Non-pigmented ciliary epithelial cell (primary cell): Measurements from ENCODE around the gene NUP54.

Experiments used
- DNase-seq: peaks from one replicate; pipeline ENCODE4 v3.0.0-alpha.2; 2010; ENCODE audit warnings: low read depth

Gene NUP54

GRCh38 chr4:76148142-76148865 is at the start of gene NUP54:
Gene NUP54, minus strand, starts transcription at chr4:76148397. Its CDS starts 23 bp downstream, at chr4:76148374.
- DNase-seq, result peak; percentile 82

- DNase-seq, result no peak
Measured at GRCh38 chr4:76197031-76197743, 49.0 kb upstream of the NUP54 start.

- no peak for DNase-seq
Measured at GRCh38 chr4:76196376-76196775, 48.2 kb upstream of the NUP54 start.

GRCh38 chr4:76195326-76195725 is 47.1 kb upstream of the NUP54 start:
- DNase-seq, result no peak

GRCh38 chr4:76194325-76194724 is 46.1 kb upstream of the NUP54 start:
- DNase-seq, result peak; percentile 93

GRCh38 chr4:76192236-76192635 is 44.0 kb upstream of the NUP54 start:
- no peak for DNase-seq

GRCh38 chr4:76188557-76188956 is 40.4 kb upstream of the NUP54 start:
- DNase-seq, result no peak

- no peak for DNase-seq
Measured at GRCh38 chr4:76188149-76188548, 40.0 kb upstream of the NUP54 start.

GRCh38 chr4:76187152-76187551 is 39.0 kb upstream of the NUP54 start:
- DNase-seq, result no peak

GRCh38 chr4:76182463-76182862 is 34.3 kb upstream of the NUP54 start:
- no peak for DNase-seq

GRCh38 chr4:76179398-76180318 is 31.5 kb upstream of the NUP54 start:
- no peak for DNase-seq

GRCh38 chr4:76178296-76178695 is 30.1 kb upstream of the NUP54 start:
- no peak for DNase-seq

GRCh38 chr4:76177709-76178108 is 29.5 kb upstream of the NUP54 start:
- DNase-seq, result no peak

- DNase-seq, result no peak
Measured at GRCh38 chr4:76175336-76175735, 27.1 kb upstream of the NUP54 start.

- no peak for DNase-seq
Measured at GRCh38 chr4:76174216-76174615, 26.0 kb upstream of the NUP54 start.

- DNase-seq, result no peak
Measured at GRCh38 chr4:76168688-76169087, 20.5 kb upstream of the NUP54 start.

- no peak for DNase-seq
Measured at GRCh38 chr4:76166480-76166879, 18.3 kb upstream of the NUP54 start.

GRCh38 chr4:76160355-76160754 is 12.2 kb upstream of the NUP54 start:
- no peak for DNase-seq

GRCh38 chr4:76156635-76157034 is 8.4 kb upstream of the NUP54 start:
- no peak for DNase-seq

- no peak for DNase-seq
Measured at GRCh38 chr4:76155979-76156378, 7.8 kb upstream of the NUP54 start.

- no peak for DNase-seq
Measured at GRCh38 chr4:76153356-76153755, 5.2 kb upstream of the NUP54 start.

- peak; percentile 56 for DNase-seq
Measured at GRCh38 chr4:76147454-76148141, 599 bp downstream of the NUP54 start.
